ENCODE results near the gene ASB10. TPM values are rescaled to one million over a fixed set of nuclear protein-coding genes. Genes with fewer than 3 reads are reported as not detected.

Gene ASB10
- total and polyA plus RNA-seq, 4 donors: not detected

DNA sequence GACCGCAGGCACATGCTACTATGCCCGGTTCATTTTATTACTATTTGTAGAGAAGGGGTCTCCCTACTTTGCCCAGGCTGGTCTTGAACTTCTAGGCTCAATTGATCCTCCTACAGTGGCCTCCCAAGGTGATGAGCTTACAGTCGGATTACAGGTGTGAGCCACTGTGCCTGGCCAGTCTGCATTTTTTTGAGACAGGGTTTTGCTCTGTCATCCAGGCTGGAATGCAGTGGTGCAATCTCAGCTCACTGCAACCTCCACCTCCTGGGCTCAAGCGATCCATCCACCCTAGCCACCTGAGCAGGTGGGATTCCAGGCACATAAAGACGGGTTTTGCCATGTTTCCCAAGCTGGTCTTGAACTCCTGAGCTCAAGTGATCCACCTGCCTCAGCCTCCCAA, 25.6 kb upstream of the ASB10 start:
- WGBS, 2 donors: 93 to 96% methylated on average over 5 of the region's 5 CpGs
- Histone ChIP-seq H3K27me3 (ENCODE audit: control insufficient read depth in 3 of 3, insufficient read depth in 3 of 3, low read length in 2 of 3) (no peaks in the 10 kb centered on the region), H3K4me3 (no peak overlapping the region), H3K4me1 (ENCODE audit: control insufficient read depth in 5 of 5, insufficient read depth in 5 of 5, low read length in 5 of 5) (peaks cover 0 to 9% (median 2%) of the 10 kb centered on the region in 5 donors), H3K9ac (ENCODE audit: insufficient read depth in 1 of 2, low read length in 2 of 2) (no peak overlapping the region), H3K36me3 (ENCODE audit: control insufficient read depth in 4 of 4, insufficient read depth in 4 of 4, low read length in 4 of 4) (peaks cover 14 to 34% (median 24%) of the 10 kb centered on the region in 4 donors), H3K27ac (ENCODE audit: low read depth in 1 of 2, low read length in 1 of 2) (no peak overlapping the region), H3K9me3 (ENCODE audit: control insufficient read depth in 4 of 4, insufficient read depth in 3 of 4, low read length in 3 of 4) (no peaks in the 10 kb centered on the region)
- no peak for ATAC-seq (ENCODE audit: insufficient read depth, low FRiP score)
- no peak for DNase-seq
- TF ChIP-seq, protein P1, sequence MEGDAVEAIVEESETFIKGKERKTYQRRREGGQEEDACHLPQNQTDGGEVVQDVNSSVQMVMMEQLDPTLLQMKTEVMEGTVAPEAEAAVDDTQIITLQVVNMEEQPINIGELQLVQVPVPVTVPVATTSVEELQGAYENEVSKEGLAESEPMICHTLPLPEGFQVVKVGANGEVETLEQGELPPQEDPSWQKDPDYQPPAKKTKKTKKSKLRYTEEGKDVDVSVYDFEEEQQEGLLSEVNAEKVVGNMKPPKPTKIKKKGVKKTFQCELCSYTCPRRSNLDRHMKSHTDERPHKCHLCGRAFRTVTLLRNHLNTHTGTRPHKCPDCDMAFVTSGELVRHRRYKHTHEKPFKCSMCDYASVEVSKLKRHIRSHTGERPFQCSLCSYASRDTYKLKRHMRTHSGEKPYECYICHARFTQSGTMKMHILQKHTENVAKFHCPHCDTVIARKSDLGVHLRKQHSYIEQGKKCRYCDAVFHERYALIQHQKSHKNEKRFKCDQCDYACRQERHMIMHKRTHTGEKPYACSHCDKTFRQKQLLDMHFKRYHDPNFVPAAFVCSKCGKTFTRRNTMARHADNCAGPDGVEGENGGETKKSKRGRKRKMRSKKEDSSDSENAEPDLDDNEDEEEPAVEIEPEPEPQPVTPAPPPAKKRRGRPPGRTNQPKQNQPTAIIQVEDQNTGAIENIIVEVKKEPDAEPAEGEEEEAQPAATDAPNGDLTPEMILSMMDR (IDR thresholded peaks at IDR 0.05; ENCODE audit: control extremely low read depth, extremely low read depth): no peak

DNA sequence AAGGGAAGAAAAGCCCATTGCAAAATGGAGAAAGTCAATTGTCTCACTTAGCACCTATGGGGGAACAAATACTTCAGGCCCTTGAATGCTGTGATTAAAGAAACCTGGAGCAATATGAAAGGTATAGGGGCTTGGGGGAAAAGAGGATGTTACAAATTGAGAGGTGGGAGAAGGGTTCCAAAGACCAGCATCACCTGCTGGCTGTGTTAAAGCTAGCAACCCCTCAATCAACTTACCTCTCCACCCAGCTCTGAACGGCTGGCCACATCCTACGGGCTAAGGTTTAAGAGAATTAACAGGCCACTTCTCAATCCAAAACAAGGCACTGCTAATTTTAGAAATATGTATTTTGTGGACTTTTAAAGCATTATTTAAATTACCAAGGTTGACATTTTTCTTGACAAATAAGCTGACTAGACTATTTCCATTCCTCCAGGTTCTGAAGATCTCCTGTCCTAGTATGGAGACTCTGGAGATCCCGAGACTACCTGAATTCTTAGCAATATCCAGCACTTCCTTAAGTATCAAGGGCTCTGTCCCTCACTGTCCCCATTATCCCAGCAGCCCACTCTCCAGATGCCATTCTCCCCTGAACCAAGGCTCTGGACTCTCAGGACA, 24.2 kb upstream of the ASB10 start:
- H3K9me3 ChIP-seq (ENCODE audit: control insufficient read depth in 4 of 4, insufficient read depth in 3 of 4, low read length in 3 of 4): no peaks in the 10 kb centered on the region
- H3K4me1 ChIP-seq (ENCODE audit: control insufficient read depth in 5 of 5, insufficient read depth in 5 of 5, low read length in 5 of 5): peaks cover 0 to 10% (median 5%) of the 10 kb centered on the region in 5 donors
- no peaks in the 10 kb centered on the region for H3K27me3 ChIP-seq (ENCODE audit: control insufficient read depth in 3 of 3, insufficient read depth in 3 of 3, low read length in 2 of 3)
- DNase-seq (no peak), ATAC-seq (ENCODE audit: insufficient read depth, low FRiP score) (no peak)
- H3K9ac ChIP-seq (ENCODE audit: insufficient read depth in 1 of 2, low read length in 2 of 2): no peak overlapping the region
- TF ChIP-seq, protein P1 (IDR thresholded peaks at IDR 0.05; ENCODE audit: control extremely low read depth, extremely low read depth): no peak
- H3K36me3 ChIP-seq (ENCODE audit: control insufficient read depth in 4 of 4, insufficient read depth in 4 of 4, low read length in 4 of 4): peaks cover 8 to 32% (median 20%) of the 10 kb centered on the region in 4 donors
- H3K27ac ChIP-seq (ENCODE audit: low read depth in 1 of 2, low read length in 1 of 2): no peak overlapping the region
- no peak overlapping the region for H3K4me3 ChIP-seq
- WGBS, 2 donors: 89 to 90% methylated on average over 3 of the region's 3 CpGs

DNA sequence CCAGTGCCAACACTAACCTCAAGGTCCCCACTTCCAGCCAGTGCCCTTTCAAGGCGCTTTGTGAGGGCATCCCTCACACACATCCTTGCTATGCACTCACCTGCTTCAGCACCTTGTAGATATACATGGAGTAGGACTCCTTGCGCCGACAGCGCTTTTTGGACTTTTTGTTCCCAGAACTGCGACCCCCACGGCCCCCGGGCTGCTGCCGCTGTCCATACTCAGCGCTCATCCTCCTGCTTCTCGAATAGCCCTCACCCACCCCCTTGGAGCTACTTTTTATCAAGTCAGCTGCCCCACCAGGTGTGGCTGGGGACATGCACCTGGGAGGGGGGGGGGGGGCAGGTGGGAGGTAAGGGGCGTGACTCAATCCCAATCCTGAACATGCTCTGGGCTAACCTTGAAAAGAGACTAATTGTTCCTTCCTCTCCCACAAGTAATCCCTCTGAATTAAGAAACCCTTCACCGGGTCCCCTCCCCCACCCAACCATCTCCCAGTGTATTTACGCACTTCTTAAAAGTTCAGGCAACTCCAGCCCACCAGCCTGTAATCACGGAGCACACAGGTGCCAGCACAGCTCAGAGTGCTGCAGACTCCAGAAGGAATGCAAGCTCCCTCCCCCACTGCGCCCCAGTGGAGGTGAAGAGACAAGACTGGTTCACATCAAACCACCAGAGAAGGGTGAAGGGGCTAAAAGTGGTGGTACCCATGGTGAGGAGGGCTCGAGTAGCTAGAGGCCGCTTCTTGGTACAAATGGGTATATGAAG, 23.2 kb upstream of the ASB10 start, which contains the start of gene H2BK1:
TSS of gene H2BK1 (minus strand) at position 402 of the 768 bp plus-strand sequence. CDS start at position 232, 170 bp downstream.
- TF ChIP-seq, protein P1 (IDR thresholded peaks at IDR 0.05; ENCODE audit: control extremely low read depth, extremely low read depth): no peak
- Histone ChIP-seq H3K27me3 (ENCODE audit: control insufficient read depth in 3 of 3, insufficient read depth in 3 of 3, low read length in 2 of 3) (no peaks in the 10 kb centered on the region), H3K9ac (ENCODE audit: insufficient read depth in 1 of 2, low read length in 2 of 2) (no peak within 1 kb of the TSS), H3K4me3 (no peak within 1 kb of the TSS), H3K27ac (ENCODE audit: low read depth in 1 of 2, low read length in 1 of 2) (no peak within 1 kb of the TSS), H3K9me3 (ENCODE audit: control insufficient read depth in 4 of 4, insufficient read depth in 3 of 4, low read length in 3 of 4) (no peaks in the 10 kb centered on the region), H3K4me1 (ENCODE audit: control insufficient read depth in 5 of 5, insufficient read depth in 5 of 5, low read length in 5 of 5) (peaks cover 0 to 10% (median 5%) of the 10 kb centered on the region in 5 donors), H3K36me3 (ENCODE audit: control insufficient read depth in 4 of 4, insufficient read depth in 4 of 4, low read length in 4 of 4) (peaks cover 7 to 25% (median 14%) of the 10 kb centered on the region in 4 donors)
- 85% methylated on average over 17 of the region's 17 CpGs for WGBS, 2 donors
- DNase-seq: no peak
- ATAC-seq (ENCODE audit: insufficient read depth, low FRiP score): no peak
